GM12891 (cell line): ENCODE data around the gene GHRL.

Experiments used
- DNase-seq: peaks from one replicate; pipeline ENCODE4 v3.0.0; 2011; ENCODE audit warnings: low spot score; ENCODE audit not compliant: insufficient read length
- FAIRE-seq: peaks from 2 replicates; lab custom pipeline; 2011; peaks lifted over from hg19 to GRCh38; lab: Jason Lieb, UNC
- PAX5 ChIP-seq: IDR thresholded peaks from 2 replicates; pipeline ENCODE4 v1.6.1; 2011; ENCODE audit warnings: low read length, moderate library complexity, mild to moderate bottlenecking; ENCODE audit not compliant: insufficient read depth, severe bottlenecking
- POLR2A ChIP-seq: IDR thresholded peaks from 2 replicates; pipeline ENCODE4 v1.6.1; 2011; ENCODE audit warnings: low read depth, low read length, control low read depth
- POLR2AphosphoS5 ChIP-seq: IDR thresholded peaks from 2 replicates; pipeline ENCODE4 v1.6.1; 2011; ENCODE audit warnings: low read depth, low read length, control low read depth
- POU2F2 ChIP-seq: IDR thresholded peaks from 2 replicates; pipeline ENCODE4 v1.6.1; 2011; ENCODE audit warnings: low read depth, mild to moderate bottlenecking, control low read depth, low read length, moderate library complexity
- SPI1 ChIP-seq: IDR thresholded peaks from 2 replicates; pipeline ENCODE4 v1.6.1; 2011; ENCODE audit warnings: low read depth, low read length, control low read depth
- TAF1 ChIP-seq: IDR thresholded peaks from 2 replicates; pipeline ENCODE4 v1.6.1; 2011; ENCODE audit warnings: low read depth, low read length, control low read depth

The GHRL gene

DNA sequence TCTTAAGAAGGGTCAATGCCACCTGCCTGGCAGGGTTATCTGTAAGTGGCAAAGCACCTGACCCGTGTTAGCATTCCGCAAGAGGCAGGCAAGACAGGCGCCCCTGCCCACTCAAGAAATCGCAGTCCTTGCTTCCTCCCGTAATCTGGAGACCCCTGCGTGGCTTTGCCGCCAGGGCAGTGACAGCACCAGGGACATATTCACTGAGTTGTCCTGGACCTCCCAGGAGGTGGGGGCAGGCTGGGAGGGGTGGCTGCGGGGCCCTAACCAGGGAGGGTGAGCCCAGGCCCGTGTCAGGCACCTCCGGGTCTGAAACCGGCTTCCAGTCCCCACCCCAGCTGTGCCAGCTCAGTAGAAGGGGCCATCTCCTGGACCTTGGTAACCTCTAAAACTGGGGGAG, 44.0 kb upstream of the GHRL start:
- no peak for FAIRE-seq
- TF ChIP-seq POLR2AphosphoS5 (no peak), SPI1 (no peak), POLR2A (no peak), TAF1 (no peak)
- no peak for DNase-seq

DNA sequence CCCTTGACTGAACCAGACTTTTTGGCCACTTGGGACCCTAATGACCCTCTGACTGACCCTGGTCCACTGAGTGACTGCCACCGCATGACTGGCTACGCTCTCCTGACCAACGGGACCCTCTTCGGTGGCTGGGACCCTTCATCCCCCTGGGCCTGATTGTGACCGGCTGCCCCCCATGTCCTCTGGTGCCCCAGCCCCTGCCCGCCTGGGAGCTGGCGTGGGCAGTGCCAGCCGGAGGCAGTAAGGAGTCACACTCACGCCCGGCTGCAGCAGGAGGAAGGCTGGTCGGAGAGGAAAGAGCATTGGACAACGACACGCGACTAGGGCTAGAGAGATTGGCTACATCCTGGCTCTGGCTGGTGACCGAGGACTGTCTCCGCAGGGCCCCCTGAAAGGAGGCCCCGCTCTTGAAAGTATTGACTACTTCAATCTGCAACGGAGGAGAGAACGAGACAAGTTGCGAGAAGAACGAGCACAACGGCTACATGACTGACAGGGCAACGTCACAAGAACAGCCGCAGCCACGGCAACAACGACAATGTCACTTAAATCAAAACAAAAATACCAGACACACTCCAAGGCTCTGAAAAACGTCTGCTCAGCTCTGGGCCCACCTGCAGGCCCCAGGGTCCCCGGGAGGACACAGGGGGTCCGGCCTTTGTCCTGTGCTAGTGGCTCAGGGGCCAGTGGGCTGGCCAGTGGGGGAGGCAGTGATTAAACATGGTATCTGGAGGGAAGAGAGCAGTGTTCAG, 43.3 kb upstream of the GHRL start:
- DNase-seq (no peak), FAIRE-seq (no peak)
- TF ChIP-seq TAF1 = no peak
- TF ChIP-seq POU2F2 = no peak

DNA sequence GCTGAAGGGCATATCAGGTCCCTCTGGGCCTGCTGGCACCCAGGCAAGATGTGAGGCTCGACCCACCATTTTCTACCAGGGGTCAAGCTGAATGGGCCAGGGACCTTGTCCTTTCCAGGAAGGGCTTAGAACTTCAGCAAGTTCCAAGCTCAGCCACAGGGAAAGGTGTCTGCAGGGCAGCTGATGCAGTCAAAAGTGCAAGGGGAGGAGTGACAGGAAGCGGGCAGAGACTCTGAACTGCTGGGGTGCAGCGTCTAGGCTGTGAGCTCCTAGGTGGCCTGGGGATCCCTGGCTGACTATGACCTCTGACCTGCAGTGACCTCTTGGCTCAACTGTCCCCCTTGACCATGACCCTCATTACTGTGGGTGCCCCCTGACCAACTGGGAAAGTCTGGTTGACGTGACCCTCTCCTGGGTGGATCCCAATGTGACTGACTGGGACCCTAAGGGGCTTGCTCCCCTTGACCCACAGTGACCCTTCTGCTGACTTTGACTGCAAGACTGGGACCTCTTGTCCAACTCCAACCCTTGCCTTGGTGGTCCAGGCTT, 42.5 kb upstream of the GHRL start:
- no peak for TF ChIP-seq POLR2AphosphoS5
- TF ChIP-seq PAX5 = no peak
- no peak for TF ChIP-seq POLR2A
- TF ChIP-seq POU2F2 = no peak
- TF ChIP-seq TAF1 = no peak
- TF ChIP-seq SPI1 = no peak
- DNase-seq (no peak), FAIRE-seq (no peak)

DNA sequence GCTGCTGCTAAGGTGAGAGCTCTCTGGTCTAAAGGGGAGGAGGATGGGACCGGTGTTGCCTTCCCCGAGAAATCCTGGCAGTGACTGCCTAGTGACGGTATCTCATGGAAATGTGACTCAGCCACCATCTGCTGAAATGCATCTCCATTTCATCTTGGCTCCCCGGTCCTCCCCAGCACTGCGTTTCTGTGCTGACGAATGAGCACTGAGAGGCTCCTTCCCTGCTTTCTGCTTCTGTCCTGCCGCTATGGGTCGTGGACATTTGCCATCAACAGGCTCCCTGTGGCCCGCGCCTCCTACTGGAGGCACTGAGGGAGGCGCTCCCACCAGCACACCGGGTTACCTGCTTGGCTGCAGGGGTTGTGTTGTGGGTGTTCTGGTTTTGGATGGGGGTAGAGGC, 41.7 kb upstream of the GHRL start:
- FAIRE-seq = no peak
- no peak for DNase-seq
- TF ChIP-seq TAF1 (no peak), POLR2AphosphoS5 (no peak), SPI1 (no peak), POLR2A (no peak)

DNA sequence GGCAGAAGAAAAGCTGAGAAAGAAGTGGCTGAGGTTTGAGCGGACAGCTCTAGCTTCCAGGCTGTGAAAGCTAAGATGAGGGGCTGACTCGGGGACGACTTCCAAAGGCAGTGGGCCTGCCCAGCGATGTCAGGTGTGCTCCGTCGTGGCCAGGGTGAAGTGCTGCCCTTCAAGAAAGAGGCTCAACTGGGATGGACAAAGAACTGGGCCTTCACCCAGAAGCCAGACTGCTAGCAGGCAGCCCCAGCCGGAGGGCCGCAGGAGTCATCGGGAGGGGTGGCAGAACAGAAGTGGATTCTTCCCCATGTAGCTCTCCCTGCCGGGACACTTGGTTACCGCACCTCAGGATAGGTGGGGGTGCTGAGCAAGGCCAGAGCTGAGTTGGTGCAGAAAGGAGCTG, 41.3 kb upstream of the GHRL start:
- TF ChIP-seq POLR2AphosphoS5 = no peak
- TF ChIP-seq POU2F2 = no peak
- no peak for TF ChIP-seq SPI1
- DNase-seq (no peak), FAIRE-seq (no peak)

DNA sequence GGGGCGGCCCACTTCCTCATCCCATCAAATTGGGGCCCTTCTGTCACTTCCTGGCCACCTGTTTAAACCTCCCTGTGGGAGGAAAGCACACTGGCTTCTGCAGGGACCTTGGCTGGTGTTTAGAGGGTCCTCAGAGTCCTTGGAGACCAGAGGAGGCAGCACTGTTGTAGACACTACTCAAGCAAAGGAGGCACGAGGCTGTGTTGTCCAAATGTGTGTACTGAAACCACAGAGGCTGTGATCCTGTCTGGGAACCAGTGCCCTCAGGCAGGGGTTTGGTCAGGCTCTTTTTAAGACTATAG, 40.6 kb upstream of the GHRL start:
- no peak for FAIRE-seq
- no peak for DNase-seq
- TF ChIP-seq PAX5 (no peak), SPI1 (no peak), POLR2A (no peak), POLR2AphosphoS5 (no peak), TAF1 (no peak)

DNA sequence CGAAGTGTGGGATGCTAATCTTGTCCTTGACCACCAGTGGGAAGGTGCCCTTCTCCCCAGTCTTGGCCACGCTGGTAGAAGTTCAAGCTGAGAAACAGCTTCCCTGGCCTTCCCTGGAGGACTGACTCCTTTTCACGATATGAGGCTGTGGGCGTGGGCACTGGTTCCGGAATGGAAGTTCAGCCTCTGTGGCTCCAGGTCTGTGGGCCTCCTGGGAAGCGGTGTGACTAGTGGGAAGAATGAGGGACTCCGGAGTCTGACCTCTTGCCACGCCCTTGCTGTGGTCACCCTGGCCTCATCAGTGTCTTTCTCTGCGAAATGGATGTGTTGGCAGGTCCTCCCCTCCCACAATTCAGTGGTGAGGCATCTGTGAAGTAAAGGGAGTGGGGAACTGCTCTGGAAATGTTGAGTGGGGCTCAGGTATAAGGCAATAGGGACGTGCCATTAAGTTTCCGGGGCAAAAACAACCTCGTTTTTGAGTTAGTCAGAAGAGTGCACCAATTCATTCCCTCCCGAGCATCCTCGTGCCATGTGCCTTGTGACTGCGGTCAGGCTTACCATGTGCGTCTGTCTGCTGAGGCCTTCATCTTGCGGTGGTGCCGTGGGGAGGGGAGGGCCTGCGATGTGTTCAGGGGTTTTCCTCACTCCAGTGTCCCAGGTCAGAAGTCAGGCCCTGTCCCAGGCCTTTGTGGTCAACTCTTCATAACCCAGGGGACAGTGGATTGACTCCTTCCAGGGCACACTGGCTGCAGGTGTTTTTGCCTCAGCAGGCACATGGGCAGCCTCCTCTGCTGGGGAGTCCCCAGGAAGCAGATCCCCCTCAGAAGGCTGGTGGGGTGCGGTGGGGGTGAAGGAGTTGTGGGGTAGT, 40.0 kb upstream of the GHRL start:
- FAIRE-seq (no peak), DNase-seq (no peak)
- no peak for TF ChIP-seq POLR2A
- TF ChIP-seq POLR2AphosphoS5 = no peak
- TF ChIP-seq SPI1 = no peak
- TF ChIP-seq POU2F2 = no peak
- no peak for TF ChIP-seq TAF1
- no peak for TF ChIP-seq PAX5

DNA sequence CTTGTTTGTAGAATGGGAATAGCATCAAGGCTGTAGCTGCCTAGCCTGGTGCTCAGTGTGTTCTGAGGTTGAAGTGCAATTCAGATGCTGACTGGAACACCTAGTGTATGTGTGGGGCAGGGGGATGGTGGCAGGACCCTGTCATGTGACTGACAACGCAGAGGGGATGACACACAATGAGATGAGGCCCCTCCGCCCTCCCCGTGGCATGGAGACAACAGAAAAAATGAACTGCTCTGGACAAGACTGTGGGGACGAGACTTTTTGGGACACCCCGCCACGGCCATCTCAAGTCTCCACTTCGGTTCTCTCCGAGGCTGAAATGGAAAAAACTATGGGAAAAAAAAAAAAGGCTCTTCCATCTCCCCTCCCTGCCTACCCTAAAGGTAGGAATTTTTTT, 38.6 kb upstream of the GHRL start:
- DNase-seq (no peak), FAIRE-seq (no peak)
- TF ChIP-seq POLR2A = no peak
- TF ChIP-seq POU2F2 = no peak
- no peak for TF ChIP-seq TAF1
- no peak for TF ChIP-seq PAX5
- no peak for TF ChIP-seq SPI1
- TF ChIP-seq POLR2AphosphoS5 = no peak

DNA sequence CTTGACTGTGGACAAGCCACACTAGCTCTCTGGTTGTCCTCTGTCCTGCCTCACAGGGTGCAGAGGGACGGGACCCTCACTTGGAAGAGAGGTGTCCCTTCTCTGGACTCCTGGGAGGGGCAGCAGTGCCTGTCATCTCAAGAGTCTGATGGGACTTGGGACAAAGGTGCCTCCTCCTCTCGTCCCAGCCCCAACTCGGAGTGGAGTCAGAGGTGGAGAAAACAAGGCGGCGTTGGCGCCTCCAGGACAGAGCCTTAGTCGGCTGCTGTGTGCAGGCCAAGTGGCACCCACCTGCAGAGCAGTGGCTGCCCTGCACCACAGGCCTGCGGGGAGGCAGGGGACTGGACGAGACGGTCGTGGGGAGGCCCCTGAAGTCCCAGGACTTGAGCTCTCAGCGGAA, 37.6 kb upstream of the GHRL start:
- no peak for TF ChIP-seq PAX5
- TF ChIP-seq SPI1 = no peak
- TF ChIP-seq POLR2A = no peak
- TF ChIP-seq POU2F2 = no peak
- no peak for TF ChIP-seq POLR2AphosphoS5
- no peak for TF ChIP-seq TAF1

DNA sequence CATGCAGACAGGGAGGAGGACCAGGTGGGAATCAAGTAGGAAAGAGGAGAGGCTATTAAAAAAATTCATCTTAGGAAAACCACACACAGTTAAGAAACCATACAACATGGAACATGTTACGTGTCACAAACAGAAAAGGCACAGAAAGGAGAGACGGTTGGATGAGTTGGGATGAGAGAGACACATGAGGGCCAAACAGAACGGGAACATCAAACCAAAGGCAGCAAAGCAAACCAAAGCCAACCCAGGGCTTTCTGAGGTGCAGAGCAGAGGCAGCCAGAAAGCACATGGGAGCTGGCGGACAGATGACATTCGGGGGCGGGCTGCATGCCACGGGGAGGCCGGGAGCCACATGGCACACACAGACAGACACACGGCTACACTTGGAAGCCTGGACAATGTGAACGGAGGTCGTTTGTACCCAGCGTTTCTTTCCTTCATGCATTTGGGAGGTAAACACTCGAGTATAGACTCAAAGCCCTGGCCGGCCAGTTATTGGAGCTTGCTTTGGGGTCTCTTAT, 36.8 kb upstream of the GHRL start:
- no peak for TF ChIP-seq POLR2AphosphoS5
- TF ChIP-seq POU2F2 = no peak
- no peak for TF ChIP-seq TAF1
- no peak for TF ChIP-seq PAX5
- no peak for TF ChIP-seq SPI1
- TF ChIP-seq POLR2A = no peak
- no peak for FAIRE-seq
- no peak for DNase-seq

More for the DNA sequence above, 37.6 kb upstream of the GHRL start:
- no peak for DNase-seq
- no peak for FAIRE-seq
